Endothelial cell of umbilical vein (primary cell): Measurements from ENCODE around the gene SCAF8. TPM values are rescaled to one million over a fixed set of nuclear protein-coding genes. Genes with fewer than 3 reads are reported as not detected.

Experiments
- BruUV-seq: library from RNA; stranded (reverse); fragments of 400-500 nt; replicated peaks from 2 replicates; lab custom pipeline; 2021; lab: Mats Ljungman, UMichigan
- CTCF ChIA-PET: fragments of 300-600, 350-600 bp; sonication (Branson Sonifier 250); formaldehyde crosslinking; loops from one replicate; lab custom pipeline; 2021; ENCODE audit warnings: antibody characterized with exemption, inconsistent platforms; lab: Charles Lee
- POLR2A ChIA-PET: fragments of 300-600, 350-600 bp; sonication (Branson Sonifier 250); formaldehyde crosslinking; loops from one replicate; lab custom pipeline; 2021; ENCODE audit warnings: antibody characterized with exemption, inconsistent platforms; lab: Charles Lee
- DNase-seq: peaks from one replicate; pipeline ENCODE4 v3.0.0-alpha.2; 2011; ENCODE audit warnings: low read depth, low spot score
- FAIRE-seq: peaks from 2 replicates; lab custom pipeline; 2011; peaks lifted over from hg19 to GRCh38; lab: Jason Lieb, UNC
- H2AFZ ChIP-seq: 2 replicates; pipeline ENCODE4 v1.6.0; 2012; ENCODE audit warnings: low read depth, low read length, control low read depth, inconsistent platforms
- H3K27ac ChIP-seq: 2 replicates; pipeline ENCODE4 v1.5.1; 2011; ENCODE audit warnings: low read depth, mild to moderate bottlenecking, control low read depth, low read length, moderate library complexity; ENCODE audit not compliant: insufficient read depth
- H3K27me3 ChIP-seq, 2 experiments: 2 replicates each; pipeline versions ENCODE4 v1.6.0 to v1.6.1; 2011; ENCODE audit warnings: low read length in 2 of 2, mixed read lengths in 1 of 2; ENCODE audit not compliant: control insufficient read depth in 2 of 2, insufficient read depth in 2 of 2
- H3K36me3 ChIP-seq, 2 experiments: 2 replicates in 1 of 2; 3 replicates in 1 of 2; pipeline ENCODE4 v1.5.1; 2011; ENCODE audit warnings: low read length in 2 of 2, mild to moderate bottlenecking in 1 of 2, moderate library complexity in 1 of 2; ENCODE audit not compliant: control insufficient read depth in 2 of 2, insufficient read depth in 2 of 2; ENCODE audit errors: extremely low read depth in 1 of 2
- H3K4me1 ChIP-seq: 3 replicates; pipeline ENCODE4 v1.5.1; 2011; ENCODE audit warnings: mild to moderate bottlenecking, low read length; ENCODE audit not compliant: control insufficient read depth, insufficient read depth; ENCODE audit errors: extremely low read depth
- H3K4me2 ChIP-seq: 2 replicates; pipeline ENCODE4 v1.6.1; 2011; ENCODE audit warnings: low read length, control low read depth, mixed read lengths; ENCODE audit not compliant: insufficient read depth
- H3K4me3 ChIP-seq, 3 experiments: fragments of 200-600 bp in 1 of 3; sonication (generic), shearing (Covaris generic) in 1 of 3; replicated peaks in 1 of 3; 2 replicates each; pipeline ENCODE4 v1.5.1; 2011 to 2016; ENCODE audit warnings: control low read depth in 3 of 3, low read length in 3 of 3, mild to moderate bottlenecking in 2 of 3, inconsistent platforms in 1 of 3, low read depth in 1 of 3, moderate library complexity in 1 of 3; ENCODE audit not compliant: insufficient read depth in 1 of 3
- H3K79me2 ChIP-seq: 2 replicates; pipeline ENCODE4 v1.6.0; 2012; ENCODE audit warnings: low read length, inconsistent platforms; ENCODE audit not compliant: control insufficient read depth, insufficient read depth
- H3K9ac ChIP-seq: replicated peaks from 2 replicates; pipeline ENCODE3; 2011; ENCODE audit warnings: low read length, control low read depth; ENCODE audit not compliant: insufficient read depth; ENCODE audit errors: extremely low read depth
- H3K9me1 ChIP-seq: replicated peaks from 3 replicates; pipeline ENCODE4 v1.6.0; 2011; ENCODE audit warnings: mild to moderate bottlenecking, low read length; ENCODE audit not compliant: control insufficient read depth, insufficient read depth; ENCODE audit errors: extremely low read depth
- H3K9me3 ChIP-seq: replicated peaks from 2 replicates; pipeline ENCODE4 v1.5.1; 2012; ENCODE audit warnings: low read length, inconsistent platforms; ENCODE audit not compliant: control insufficient read depth, insufficient read depth
- H4K20me1 ChIP-seq: replicated peaks from 2 replicates; pipeline ENCODE3; 2011; ENCODE audit warnings: mild to moderate bottlenecking, low read length; ENCODE audit not compliant: control insufficient read depth, insufficient read depth; ENCODE audit errors: extremely low read depth
- EZH2 ChIP-seq: IDR thresholded peaks from 2 replicates; pipeline ENCODE4 v1.6.1; 2012; ENCODE audit warnings: borderline replicate concordance, low read depth, mild to moderate bottlenecking, moderate library complexity, low read length, inconsistent platforms; ENCODE audit not compliant: severe bottlenecking
- FOS ChIP-seq: IDR thresholded peaks from 2 replicates; pipeline ENCODE4 v1.6.1; 2011; ENCODE audit warnings: mild to moderate bottlenecking, low read length, moderate library complexity, borderline replicate concordance; ENCODE audit not compliant: insufficient read depth
- GATA2 ChIP-seq: IDR thresholded peaks from 2 replicates; pipeline ENCODE4 v1.7.0; 2011; ENCODE audit warnings: low read depth, mild to moderate bottlenecking, moderate library complexity, mixed read lengths, low read length; ENCODE audit not compliant: insufficient read length, insufficient read depth
- JUN ChIP-seq: IDR thresholded peaks from 2 replicates; pipeline ENCODE4 v1.6.1; 2011; ENCODE audit warnings: borderline replicate concordance, low read depth; ENCODE audit not compliant: insufficient read length, insufficient read depth
- MYC ChIP-seq: IDR thresholded peaks from one replicate; pipeline ENCODE4 v1.6.1; 2011; ENCODE audit warnings: mild to moderate bottlenecking, low read depth, low read length
- POLR2A ChIP-seq: IDR thresholded peaks from 2 replicates; pipeline ENCODE4 v1.6.1; 2012; ENCODE audit warnings: low read depth, mild to moderate bottlenecking, control low read depth, low read length
- POLR2AphosphoS5 ChIP-seq: IDR thresholded peaks from 2 replicates; pipeline ENCODE4 v1.6.1; 2012; ENCODE audit warnings: low read depth, mild to moderate bottlenecking, control low read depth, low read length, moderate library complexity; ENCODE audit not compliant: insufficient read depth
- dilution Hi-C: fragments of 300-500 bp; cut with MboI; formaldehyde crosslinking; loops from one replicate; pipeline ENCODE4 v1.15.0; 2019; ENCODE audit warnings: low sequenced_read_pairs; ENCODE audit not compliant: extremely low pct_ligation_motif_present
- intact Hi-C: fragments of 100-400 bp; cut with micrococcal nuclease; formaldehyde crosslinking; loops from one replicate; pipeline ENCODE4 v1.10.0; 2022
- polyA plus RNA-seq, 4 experiments: library from polyadenylated mRNA; depleted of rRNA in 3 of 4; stranded (reverse) in 3 of 4; unstranded in 1 of 4; fragments of >200 nt; gene quantifications; 2 replicates each; pipeline versions ENCODE4 v1.2.1 to v1.2.3, GENCODE V29; 2011 to 2012; ENCODE audit warnings: missing spikeins in 1 of 4
- total RNA-seq: library from RNA; stranded (reverse); gene quantifications from 2 replicates; pipeline ENCODE4 v1.2.3, GENCODE V29; 2021
- TF ChIP-seq, protein P1 (sequence below), 2 donors: IDR thresholded peaks; 1 replicate in 1 of 2; 2 replicates in 1 of 2; pipeline ENCODE4 v1.5.1; 2011; ENCODE audit warnings: low read length in 2 of 2, mild to moderate bottlenecking in 2 of 2, moderate library complexity in 2 of 2, control low read depth in 1 of 2, inconsistent platforms in 1 of 2, low read depth in 1 of 2; ENCODE audit not compliant: insufficient read depth in 1 of 2; ENCODE audit errors: extremely low read depth in 1 of 2
- TF ChIP-seq, protein P2 (sequence below): IDR thresholded peaks from 2 replicates; pipeline ENCODE4 v1.6.1; 2011; ENCODE audit not compliant: insufficient read depth, insufficient read length

Gene SCAF8
- total and polyA plus RNA-seq, 2 donors (not counting 3 experiments of a cell fraction or from before 2014, with no cell fraction given), result 11.7 to 37.8 TPM

DNA sequence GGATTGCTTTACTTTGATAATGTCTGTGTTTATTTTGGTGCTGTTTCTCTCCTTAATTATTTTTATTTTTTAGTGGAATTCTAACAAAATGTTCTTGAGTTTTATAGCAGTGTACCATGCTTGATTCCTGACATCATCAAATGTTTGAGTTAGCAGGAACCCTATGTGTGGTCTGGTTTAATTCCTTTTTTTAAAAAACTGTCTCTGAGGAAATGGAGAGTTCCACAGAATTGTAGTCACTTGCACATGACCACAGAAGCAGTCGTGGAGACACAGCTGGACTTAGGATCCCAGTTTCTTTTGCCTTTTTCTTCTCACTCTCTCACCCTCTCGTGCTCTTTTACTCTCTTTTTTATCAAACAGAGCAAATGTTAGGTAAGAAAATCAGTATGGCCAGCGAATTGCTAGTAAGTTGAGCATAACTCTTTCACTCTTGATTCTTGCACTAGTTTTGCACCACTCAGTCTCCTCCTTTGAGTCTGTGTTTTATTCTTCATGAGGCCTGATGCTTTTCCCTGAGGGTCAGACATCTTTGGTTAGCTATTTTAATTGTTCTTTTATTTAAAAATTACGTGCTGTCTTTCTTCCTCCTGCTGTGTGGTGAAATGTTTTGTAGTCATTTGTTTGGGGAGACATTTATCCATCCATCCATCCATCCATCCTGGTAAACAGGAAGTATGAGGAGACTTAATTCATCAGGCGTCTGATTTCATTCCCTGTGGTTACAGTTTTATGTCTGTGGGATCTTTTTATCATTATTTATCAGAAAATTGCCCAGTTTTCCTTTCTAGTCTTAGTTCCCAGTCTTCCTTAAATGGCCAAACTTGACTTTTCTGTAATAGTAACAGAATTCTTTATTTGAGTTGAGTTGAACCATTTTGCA, 83.0 kb downstream of the SCAF8 start:
- Histone ChIP-seq H3K9me1 (no peaks in the 10 kb centered on the region), H3K79me2 (no peaks in the 10 kb centered on the region), H3K4me3 (no peak overlapping the region), H3K27ac (no peak overlapping the region), H4K20me1 (no peaks in the 10 kb centered on the region), H3K9ac (no peak overlapping the region), H2AFZ (no peak overlapping the region), H3K4me1 (peaks cover 3% of the 10 kb centered on the region), H3K36me3 (peaks cover 8 to 12% of the 10 kb centered on the region in 2 experiments), H3K9me3 (no peaks in the 10 kb centered on the region), H3K4me2 (no peak overlapping the region), H3K27me3 (no peaks in the 10 kb centered on the region)
- dilution Hi-C loops, result no loop called here
- intact Hi-C loops, result no loop called here
- TF ChIP-seq GATA2, result no peak
- no peak for TF ChIP-seq MYC
- TF ChIP-seq POLR2A, result no peak
- TF ChIP-seq, protein P1, sequence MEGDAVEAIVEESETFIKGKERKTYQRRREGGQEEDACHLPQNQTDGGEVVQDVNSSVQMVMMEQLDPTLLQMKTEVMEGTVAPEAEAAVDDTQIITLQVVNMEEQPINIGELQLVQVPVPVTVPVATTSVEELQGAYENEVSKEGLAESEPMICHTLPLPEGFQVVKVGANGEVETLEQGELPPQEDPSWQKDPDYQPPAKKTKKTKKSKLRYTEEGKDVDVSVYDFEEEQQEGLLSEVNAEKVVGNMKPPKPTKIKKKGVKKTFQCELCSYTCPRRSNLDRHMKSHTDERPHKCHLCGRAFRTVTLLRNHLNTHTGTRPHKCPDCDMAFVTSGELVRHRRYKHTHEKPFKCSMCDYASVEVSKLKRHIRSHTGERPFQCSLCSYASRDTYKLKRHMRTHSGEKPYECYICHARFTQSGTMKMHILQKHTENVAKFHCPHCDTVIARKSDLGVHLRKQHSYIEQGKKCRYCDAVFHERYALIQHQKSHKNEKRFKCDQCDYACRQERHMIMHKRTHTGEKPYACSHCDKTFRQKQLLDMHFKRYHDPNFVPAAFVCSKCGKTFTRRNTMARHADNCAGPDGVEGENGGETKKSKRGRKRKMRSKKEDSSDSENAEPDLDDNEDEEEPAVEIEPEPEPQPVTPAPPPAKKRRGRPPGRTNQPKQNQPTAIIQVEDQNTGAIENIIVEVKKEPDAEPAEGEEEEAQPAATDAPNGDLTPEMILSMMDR (IDR thresholded peaks at IDR 0.05; ENCODE audit: extremely low read depth in 1 of 2, insufficient read depth in 1 of 2, low read depth in 1 of 2, low read length in 2 of 2), result no peak
- no peak for TF ChIP-seq FOS
- TF ChIP-seq, protein P2, sequence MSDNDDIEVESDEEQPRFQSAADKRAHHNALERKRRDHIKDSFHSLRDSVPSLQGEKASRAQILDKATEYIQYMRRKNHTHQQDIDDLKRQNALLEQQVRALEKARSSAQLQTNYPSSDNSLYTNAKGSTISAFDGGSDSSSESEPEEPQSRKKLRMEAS, result no peak
- no peak for TF ChIP-seq EZH2
- no peak for TF ChIP-seq JUN
- no peak for TF ChIP-seq POLR2AphosphoS5
- CTCF ChIA-PET, result interaction anchor here (1.6 kb wide), 1 partner anchor 52 kb away, joined by 4 read pairs; no protein-coding TSS in a partner anchor
- DNase-seq, result no peak
- POLR2A ChIA-PET, result no interaction called here
- no TSS peak for BruUV-seq
- no peak for FAIRE-seq
